Activated gamma-delta T cell (primary cell): ENCODE data around the gene PPP3CA.

Source experiments
- DNase-seq: peaks from one replicate; lab custom pipeline; 2025; lab: John Stamatoyannopoulos, UW

Gene PPP3CA

GRCh38 chr4:101050088-101050836 is 297.1 kb downstream of the PPP3CA start:
- DNase-seq = no peak

GRCh38 chr4:101049549-101050001 is 297.8 kb downstream of the PPP3CA start:
- DNase-seq = no peak

- no peak for DNase-seq
Measured at GRCh38 chr4:101044766-101045165, 302.6 kb downstream of the PPP3CA start.

DNA sequence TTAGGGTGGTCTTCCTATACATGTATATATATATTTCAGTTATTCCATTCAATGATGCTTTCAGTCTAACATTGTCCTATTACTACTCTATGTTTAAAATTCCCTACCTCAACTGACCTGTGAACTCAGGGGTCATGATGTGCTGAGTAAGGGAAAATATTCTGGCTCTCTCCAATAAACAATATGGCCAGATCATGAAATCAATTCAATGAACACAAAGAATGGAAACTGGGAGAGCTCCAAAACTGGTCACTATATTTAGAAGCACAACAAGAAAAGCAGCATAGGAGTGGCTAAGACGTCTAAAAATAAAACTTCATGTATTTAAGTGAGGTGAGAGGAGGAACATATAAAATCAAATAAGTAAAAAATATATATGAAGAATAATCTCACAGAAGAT is 304.5 kb downstream of the PPP3CA start:
- no peak for DNase-seq

DNA sequence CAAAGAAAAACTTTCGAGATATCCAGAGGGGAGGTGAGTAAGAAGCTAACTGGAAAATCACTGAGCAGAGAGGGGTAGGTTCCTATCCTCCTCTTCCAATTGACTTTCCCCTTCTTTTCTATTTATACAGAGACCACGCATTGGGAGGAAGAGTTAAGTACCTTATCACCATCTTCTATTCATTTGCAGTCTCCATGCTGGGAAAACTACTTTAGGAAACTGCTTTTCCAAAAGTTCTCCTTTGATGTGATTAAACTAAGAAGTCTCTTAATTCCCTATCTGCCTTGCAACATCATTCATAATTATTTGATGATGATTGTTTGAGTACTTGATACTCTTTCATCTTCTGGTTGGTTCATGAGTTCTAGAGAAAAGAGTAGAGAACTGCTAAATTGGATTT is 306.6 kb downstream of the PPP3CA start:
- DNase-seq = no peak

- DNase-seq = no peak
Measured at GRCh38 chr4:101039367-101039766, 308.0 kb downstream of the PPP3CA start.

GRCh38 chr4:101037938-101038413 is 309.4 kb downstream of the PPP3CA start:
- DNase-seq = no peak

DNA sequence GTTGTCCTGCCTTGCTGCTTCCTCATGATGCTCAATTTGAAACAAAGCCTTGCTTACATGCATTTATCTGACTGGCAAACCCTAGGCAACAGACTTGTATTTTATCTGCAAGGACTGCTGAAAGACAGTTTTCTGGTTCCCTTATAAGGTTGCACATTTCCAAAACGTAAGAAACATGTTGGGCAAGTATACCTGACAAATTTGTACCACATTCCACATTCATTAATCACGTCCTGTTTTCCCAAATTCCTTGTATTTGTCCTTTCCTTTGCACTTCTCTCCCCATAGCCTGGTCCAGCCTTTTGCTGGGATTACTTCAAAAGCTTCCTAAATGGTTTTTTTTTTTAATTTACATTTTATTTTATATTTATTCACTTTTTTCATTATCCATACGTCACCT is 310.1 kb downstream of the PPP3CA start:
- DNase-seq = no peak

GRCh38 chr4:101035487-101035886 is 311.8 kb downstream of the PPP3CA start:
- no peak for DNase-seq

DNA sequence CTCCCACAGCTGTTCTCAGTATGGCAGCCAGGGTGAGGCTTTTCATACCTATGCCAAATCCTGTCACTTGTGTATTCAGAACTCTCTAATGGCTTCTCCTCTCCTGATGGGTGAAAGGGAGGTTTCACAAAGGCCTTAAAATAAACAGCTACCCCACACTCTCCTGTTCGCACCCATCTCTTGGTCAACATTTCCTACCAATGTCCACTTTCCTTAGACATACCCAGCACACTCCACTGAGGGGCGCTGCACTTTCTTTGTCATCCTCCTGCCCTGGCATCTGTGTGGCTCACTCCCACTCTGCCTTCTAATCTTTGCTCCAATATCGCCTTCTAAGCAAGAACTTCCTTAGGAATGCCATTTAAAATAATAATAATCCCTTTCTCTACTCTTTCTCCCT is 313.3 kb downstream of the PPP3CA start:
- no peak for DNase-seq

DNA sequence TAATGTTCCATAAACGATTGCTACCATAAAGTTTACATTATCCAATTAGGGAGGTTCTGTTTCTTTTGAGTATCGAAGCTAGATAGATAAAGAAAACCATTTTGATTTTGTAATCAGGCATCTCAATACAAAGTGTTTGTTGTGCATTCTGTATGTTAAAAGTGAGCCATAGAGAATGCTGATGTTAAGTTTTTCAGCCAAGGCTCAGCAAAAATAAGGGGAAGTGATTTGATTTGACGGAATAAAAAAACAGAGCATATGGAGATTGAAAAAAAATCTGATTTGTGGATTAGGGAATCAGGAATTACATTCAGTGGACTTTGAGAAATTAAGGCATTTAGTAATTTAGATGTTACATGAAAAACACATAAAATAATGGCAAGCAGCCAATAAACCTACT is 314.8 kb downstream of the PPP3CA start:
- no peak for DNase-seq

GRCh38 chr4:101031971-101032370 is 315.4 kb downstream of the PPP3CA start:
- no peak for DNase-seq

DNA sequence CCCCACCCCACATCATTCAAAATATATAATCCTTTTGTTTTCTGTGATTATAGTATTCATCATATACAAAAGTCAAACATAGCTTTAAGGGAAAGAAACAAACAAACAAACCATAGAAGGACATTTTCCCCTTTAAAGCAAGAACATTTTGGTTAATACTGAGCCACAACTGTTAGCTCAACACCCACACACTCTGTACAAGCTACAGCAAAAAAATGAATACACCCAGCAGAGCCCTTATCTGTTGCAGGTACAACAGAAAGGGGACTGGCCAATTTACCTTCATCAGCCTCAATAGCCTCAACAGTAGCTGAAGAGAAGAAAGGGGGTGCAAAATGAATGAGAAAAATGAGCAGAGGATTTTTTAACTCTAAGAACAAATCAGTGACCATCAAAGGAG is 318.4 kb downstream of the PPP3CA start:
- DNase-seq = no peak

DNA sequence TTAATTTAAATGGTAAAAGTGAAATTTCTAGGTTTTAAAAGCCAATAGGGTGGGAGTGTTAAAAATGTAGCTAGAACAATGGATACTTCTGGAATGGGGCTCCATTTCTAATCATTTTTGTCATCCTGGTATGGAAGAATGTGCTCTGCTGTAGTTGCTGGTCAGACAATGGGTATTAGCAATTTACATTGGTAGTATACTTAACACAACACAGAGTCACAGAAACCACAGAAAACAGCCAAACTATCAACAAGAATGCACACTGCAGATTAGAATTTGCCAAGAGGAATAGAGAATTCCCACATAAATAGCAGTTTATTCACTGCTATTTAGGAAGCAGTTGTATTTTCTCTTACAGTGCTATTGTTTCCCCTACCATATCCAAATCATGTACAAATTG is 319.6 kb downstream of the PPP3CA start:
- DNase-seq = no peak

- DNase-seq = no peak
Measured at GRCh38 chr4:101025755-101026154, 321.6 kb downstream of the PPP3CA start.

- no peak for DNase-seq
Measured at GRCh38 chr4:101022151-101023024, 324.9 kb downstream of the PPP3CA start.

DNA sequence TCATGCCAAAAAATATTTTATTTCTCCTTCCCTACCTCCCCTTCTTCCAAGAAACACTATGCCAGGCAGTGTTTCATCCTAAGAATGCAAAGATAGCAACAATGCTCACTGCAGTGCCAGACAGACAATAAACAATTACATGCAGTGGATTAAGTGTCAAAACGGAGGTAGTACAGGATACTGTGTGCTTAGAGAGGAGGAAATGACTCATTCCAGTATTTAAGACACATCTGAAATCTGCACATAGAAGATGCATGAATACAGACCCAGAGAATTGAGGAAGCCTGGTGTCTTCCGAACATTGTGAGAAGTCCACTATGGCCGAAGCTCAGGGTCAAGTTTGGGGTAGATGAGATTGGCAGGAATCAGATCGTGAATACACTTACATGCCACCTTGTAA is 326.4 kb downstream of the PPP3CA start:
- DNase-seq = no peak

DNA sequence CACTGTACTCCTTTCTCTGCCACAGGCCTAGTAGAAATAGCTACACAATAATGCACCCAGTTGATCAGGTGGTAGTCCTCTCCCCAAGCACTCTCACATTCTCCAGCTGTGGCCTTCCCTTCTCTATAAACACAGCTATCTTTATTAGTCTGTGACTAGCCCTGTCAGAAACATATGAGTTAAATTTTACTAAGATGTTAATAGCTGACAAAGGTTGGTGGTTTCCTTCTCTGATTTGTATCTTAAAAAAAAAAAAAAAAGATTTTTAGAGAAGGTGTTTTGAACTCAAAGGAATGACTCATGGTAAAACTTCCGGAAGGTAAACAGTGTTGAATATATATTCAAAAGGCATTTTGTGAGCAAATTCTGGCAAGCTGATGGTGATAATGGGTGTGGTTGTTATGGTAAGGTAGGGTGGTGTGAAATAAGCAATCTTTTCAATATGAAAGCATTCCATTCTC is 327.4 kb downstream of the PPP3CA start:
- DNase-seq = no peak

DNA sequence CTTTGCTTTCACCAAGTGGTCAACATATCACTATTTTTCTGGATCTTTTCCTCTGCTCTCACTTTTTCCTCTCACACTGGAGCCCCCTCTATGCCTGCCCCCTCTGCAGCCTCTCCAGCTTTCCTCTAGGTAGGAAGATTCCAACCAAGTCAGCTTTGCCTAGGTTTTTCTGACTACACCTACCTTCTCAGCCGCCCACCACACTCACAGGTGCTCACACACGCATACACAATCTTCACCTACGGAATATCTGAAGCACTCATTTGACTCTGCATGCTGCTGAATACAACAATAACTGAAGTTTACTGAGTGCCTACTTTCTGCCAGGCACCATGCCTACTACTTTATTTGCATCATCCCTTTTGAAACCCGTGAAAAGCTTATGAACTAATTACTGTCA is 328.0 kb downstream of the PPP3CA start:
- DNase-seq = no peak

GRCh38 chr4:101018836-101019235 is 328.5 kb downstream of the PPP3CA start:
- DNase-seq = no peak

DNA sequence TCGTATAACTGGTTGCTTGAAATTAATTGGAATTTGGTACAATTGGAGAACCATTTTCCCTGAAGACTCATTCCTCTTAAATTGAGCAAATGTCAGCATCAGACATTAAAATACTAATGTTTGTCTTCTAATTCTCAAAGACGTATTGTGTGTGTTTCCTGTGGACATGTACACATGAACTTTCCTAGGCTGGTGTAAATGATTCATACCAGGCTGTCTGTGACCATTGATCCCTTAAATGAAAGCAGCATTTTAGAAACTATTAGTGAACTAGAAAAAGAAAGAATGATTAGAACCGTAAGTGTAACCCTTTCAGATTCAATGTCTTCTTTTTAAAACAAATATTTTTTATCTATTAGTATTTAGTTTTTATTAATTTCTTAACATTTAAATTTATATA is 332.9 kb downstream of the PPP3CA start:
- DNase-seq = no peak

- no peak for DNase-seq
Measured at GRCh38 chr4:101010987-101011386, 336.3 kb downstream of the PPP3CA start.

GRCh38 chr4:101009471-101009870 is 337.9 kb downstream of the PPP3CA start:
- no peak for DNase-seq
